GM18909 (cell line): Measurements from ENCODE around the gene C6orf58.

Source experiments
- ATAC-seq: cut with Tn5 transposase; IDR thresholded peaks from one replicate; pipeline ENCODE4 v1.9.1; 2021; ENCODE audit warnings: mild to moderate bottlenecking; ENCODE audit not compliant: unreplicated experiment, poor library complexity

C6orf58 gene

DNA sequence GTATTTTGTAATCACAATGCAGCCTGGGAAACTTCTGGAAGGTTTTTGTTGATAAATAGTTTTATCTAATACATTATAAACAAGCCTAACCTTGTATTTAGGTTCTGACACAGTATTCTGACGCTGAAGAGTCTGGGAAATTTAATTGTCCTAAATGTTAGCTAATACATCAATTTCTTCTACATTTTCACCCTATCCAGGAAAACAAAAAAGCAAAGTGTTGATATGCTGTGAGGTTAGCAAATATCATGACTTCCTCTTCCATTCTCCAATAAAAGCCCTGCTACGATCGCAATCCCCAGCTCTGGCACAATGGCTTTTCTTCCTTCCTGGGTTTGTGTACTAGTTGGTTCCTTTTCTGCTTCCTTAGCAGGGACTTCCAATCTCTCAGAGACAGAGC is at the start of gene C6orf58:
Gene C6orf58, plus strand, starts transcription at position 301 of the 400 bp plus-strand sequence. Its CDS starts 12 bp downstream, at position 313.
- ATAC-seq, result no peak

DNA sequence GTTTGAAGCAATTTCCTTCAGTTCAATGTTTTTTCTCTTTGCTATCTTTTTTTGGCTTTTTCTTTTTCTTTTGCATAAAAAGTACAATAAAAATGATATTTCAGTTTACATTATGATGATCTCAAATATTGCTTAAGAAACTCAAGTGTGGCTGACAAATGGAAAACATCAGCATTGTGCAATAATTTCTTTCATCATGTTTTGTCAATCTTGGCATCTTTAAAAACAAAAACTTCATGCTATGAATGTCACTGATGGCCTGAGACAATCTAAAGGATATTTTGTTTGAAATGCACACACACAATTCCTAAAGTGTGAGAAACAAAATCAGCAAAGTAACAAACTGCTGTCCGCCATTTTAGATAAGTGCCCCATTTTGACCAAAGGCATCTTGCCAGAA is 44.0 kb upstream of the C6orf58 start:
- no peak for ATAC-seq

DNA sequence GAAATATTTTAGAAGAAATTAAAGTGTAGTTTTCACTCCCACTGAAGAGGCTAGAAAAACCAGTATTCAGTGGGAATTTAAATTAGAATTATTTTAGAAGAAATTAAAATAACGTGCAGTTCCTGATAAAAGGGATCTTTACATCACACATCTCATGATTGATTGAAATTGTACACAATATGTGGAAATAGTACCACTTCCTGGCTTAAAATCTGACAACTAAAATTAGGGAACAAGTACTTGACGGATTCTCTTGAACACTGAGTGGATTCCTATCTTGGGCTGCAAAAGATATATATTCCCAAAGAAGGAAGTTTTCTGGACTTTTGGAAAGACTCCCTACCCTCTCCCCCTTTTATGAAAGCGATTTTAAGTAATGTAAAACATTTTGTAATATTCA is 43.2 kb upstream of the C6orf58 start:
- no peak for ATAC-seq

DNA sequence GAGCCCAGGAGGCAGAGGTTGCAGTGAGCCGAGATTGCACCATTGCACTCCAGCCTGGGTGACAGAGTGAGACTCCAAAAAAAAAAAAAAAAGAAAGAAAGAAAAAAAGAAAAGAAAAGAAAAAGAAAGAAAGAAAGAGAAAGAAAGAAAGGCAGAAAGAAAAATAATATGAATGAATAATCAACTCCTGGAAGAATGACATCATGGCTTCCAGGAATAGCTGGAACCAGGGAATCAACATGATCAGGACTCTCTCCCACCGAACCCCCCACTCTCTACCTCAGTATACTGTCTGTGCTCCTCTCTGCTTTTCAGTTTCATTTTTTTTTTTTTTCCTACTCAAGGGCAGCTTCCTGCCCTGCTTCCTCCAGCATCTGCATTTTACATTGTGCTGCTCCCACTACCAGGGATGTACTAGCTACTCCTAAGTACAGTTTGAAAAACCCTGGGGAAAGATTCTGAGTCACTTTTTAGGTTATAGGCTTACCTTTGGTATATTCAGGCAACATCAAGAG is 38.2 kb upstream of the C6orf58 start:
- peak; percentile 11 for ATAC-seq

DNA sequence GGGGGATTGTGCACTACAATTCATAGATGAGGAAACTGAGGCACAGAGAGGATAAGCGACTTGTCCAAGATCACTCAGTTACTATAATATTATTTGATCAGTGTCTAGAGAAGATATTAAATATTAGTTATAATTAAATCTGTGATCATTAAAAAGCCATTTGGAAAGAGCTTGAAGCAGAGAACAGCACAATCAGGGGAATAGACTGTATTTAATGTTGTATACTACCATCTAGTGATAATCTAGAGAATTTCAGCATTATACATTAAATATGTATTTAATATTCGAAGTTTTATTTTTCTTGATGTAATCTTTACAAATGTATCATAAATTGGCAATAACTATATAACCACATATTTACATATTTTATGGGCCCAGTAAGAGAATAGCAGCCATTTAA is 37.7 kb upstream of the C6orf58 start:
- ATAC-seq, result peak; percentile 64

DNA sequence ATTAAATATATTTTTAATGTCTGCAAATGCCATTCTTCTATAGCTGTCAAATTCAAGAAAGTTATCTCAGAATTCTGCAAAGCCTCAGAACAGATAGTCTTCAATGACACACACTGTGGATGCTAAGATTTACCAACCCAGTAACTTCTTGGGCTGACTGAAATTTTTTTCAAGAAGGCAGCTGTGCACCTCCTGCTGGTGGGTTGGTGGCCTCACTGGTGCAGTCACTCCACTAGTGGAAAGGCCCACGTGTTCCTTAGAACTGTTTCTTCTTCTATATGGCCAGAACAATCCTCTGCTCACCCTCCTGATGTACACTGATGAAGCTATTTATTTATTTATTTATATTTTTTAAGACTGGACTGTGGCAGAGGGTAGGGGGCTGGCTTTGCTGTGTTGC is 29.8 kb upstream of the C6orf58 start:
- no peak for ATAC-seq

DNA sequence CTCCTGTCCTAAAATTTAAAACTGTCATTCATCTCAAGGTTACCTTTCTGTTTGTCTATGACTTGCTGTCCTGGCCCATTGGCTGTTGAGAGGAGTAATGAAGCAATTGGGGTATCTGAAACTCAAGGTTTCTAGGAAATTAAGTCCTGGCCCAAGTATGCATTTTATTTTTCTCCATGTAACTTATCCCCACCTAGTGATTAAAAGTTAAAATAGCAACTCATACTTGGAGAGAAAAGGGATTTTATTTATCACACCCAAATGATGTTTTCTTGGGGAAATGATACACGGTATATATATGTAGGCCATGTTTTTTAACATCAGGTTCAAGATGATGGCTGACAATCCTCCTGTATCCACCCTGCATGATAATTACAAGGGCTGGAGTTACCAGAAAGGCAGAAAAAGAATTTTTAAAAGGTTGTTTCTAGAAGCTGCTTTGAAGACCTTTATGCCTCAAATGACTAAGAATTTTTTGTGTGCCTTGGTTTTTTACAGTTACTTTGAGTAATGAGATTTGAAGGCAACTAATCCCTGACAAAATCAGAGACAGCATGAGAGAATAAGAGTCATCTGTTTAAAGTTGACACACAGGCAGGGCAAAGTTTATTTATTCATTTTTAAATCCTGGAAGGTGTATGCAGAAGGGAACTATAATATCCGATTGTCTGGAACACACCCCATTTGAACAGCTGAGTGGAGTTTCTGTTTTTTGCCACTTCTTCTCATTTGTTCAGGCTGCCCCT is 28.9 kb upstream of the C6orf58 start:
- no peak for ATAC-seq

DNA sequence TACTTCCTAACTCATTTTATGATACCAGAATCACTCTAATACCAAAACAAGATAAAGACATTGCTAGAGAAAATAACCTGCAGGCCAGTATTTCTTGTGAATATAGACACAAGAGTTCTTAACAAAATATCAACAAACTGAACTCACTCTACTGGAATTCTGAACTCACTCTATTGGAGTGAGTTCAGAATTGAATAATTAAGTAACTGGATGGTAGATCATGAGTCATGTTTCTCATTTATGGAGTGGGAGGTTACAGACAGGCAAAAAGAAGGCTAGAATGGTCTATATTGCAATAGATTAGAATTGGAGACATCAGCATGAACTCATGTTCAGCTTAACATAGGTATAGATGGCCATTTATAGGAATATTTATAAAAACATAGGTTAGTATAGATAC is 26.6 kb upstream of the C6orf58 start:
- ATAC-seq, result no peak

DNA sequence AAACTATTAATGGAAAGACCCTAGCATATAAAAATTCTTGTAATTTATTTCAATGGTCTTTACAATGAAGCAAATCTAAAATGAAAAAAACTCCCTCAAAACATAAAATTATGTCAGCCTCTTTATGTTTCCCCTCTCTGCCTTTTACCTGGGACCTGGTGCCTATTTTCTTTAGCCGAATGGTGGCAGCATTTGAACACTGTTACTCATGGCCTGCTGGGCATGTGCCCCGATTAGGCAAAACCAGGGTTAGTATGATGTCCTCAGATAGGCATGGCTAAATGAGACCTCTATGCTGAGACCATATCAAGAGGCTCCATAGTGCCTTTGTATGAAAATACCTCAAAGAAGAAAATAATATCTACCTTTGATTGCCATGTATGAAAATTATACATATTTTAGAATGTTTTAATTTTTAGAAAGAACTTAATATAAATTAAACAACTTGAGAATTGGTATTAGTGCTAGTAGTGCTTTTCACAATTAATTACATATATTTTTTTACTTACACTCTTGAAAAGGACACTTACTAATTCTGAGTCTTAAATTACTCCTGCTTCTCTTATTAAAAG is 22.5 kb upstream of the C6orf58 start:
- peak; percentile 76 for ATAC-seq

DNA sequence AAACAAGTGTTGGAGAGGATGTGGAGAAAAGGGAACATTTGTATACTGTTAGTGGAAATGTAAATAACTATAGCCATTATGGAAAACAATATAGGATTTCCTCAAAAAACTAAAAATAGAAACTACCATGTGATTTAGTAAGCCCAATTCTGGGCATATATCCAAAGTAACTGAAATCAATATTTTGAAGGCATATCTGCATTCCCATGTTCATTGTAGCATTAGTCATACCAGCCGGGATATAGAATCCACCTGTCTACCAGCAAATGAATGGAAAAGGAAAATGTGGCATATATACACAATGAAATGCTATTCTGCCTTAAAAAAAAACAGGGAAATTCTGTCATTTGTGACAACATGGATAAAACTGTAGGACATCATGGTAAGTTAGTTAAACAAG is 15.3 kb upstream of the C6orf58 start:
- no peak for ATAC-seq

DNA sequence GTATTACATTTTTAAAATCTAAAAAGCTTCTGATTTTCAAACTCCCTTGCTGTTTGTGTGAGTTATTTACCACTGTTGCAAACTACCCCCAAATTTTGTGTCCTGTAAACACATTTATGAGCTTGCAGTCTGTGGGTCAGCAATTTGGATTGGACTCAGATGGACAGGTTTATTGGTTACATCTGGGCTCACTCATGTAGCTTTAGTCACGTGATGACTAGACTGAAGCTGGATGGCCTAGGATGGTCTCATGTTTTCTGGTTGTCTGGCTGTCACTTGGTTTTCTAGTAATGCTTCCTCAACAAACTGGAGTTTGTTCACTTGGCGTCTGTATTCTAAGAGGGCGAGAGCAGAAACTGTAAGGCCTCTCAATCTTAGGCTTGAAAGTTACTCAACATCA is 12.2 kb upstream of the C6orf58 start:
- no peak for ATAC-seq

DNA sequence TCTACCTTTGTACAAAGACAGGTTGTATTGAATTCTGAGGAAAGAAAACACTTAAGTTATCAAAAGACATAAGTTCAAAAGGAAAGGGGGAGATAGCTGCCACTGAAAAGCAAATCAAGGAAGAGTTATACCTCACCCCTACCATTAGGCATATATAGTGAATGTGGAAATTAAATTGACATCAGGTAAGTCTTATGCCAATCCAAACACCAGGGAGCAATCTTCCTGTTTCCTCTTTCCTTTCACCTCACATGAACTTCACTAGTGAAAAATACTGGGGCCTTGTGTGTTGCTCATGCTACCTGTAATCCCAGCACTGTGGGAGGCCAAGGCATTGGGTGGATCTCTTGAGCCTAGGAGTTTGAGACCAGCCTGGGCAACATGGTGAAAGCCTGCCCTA is 10.9 kb upstream of the C6orf58 start:
- ATAC-seq, result no peak

DNA sequence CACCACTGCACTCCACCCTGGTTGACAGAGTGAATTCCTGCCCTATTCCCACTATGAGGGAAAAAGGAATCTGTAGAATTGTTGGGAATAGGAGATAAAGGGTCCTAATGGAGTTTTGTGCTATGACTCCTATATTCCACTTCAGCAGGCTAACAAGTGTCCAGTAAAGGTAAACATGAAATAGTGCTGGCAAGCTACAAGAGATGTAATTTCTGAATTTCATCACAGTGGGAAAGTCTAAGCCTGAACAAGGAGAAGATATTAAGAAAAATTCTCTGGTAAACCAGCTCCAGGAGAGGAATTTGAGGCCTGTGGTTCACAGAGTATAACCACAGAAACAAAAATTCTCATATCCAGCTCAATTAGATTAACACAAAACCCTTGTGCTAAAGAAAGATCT is 10.3 kb upstream of the C6orf58 start:
- ATAC-seq, result no peak

DNA sequence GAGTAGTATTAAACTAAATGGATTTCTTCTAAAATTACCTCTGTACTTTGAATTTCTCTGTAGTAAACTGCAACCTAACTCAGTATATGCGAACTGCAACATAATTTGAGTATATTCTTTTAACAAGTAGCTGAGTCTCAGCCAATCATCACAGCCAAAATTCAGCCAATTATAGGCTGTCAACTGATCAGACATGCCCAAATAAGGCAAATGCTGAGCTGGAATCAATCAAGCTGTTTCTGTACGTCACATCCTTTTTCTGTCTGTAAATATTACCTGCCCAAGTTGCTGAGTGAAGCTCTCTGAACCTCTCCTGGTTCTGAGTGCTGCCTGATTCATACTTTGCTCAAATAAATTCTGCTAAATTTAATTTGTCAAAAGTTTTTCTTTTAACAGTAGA is 9.5 kb upstream of the C6orf58 start:
- ATAC-seq, result no peak

DNA sequence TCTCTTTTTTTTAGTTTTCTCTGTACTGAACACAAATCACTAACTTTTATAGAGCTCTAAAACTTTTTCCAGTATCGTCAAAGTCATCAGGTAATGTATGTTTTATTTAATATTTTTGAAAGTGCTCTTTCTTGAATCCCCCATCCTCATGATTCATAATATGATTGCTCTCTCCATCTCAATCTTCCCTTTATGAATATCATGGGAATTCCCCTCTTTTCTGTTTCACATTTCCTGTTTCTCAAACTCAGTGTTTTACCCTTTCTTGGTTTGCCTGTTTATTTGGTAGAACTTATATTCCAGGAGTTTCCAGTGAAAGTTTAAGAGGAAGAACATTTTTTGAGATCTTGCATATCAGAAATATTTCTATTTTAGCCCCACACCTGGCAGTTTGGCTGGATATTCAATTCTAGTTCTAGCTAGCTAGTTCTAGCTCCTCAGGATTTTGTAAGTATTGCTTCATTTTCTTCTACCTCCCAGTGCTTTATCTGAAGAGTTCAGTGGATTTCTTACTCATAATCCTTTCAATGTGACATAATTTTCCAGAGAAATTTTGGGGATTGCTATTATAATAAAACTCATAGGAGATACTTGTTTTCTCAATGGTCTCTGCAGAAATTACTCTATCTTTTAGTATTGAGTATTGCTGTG is 6.1 kb upstream of the C6orf58 start:
- peak; percentile 92 for ATAC-seq

DNA sequence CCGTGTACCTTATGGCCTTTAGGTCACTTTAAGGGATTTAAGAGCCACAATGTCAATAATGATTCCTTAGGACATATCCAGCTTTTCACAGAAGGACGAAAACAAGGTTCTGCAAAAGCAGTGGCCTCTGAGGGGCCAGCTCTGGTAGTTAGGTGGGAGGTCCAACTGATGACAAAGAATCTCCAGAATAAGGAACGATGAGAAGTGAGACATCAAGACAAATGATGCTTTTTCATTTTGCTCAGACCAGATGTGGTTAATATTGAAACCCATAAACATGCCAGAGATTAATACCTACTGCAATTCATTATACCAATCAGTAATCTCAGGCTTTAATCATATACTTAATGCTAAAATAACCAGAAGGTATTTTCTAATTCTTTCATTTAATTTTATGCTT is 1.9 kb downstream of the C6orf58 start:
- ATAC-seq, result no peak

DNA sequence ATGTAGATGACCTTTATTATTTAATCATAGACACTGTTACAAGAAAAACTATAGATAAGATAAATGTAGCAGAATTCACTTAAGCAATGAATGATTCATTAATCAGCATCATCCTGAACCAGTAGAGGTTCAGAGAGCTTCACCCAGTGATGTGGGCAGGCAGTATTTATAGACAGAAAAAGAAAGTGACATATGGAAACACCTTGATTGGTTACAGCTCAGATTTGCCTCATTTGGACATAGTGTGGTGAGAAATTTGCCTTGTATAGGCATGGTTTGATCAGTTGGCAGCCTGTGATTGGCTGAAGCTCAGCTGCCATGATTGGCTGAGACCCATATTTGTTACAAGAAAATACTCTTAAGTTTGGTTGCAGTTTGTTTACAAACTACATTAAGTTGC is 4.6 kb downstream of the C6orf58 start:
- peak; percentile 39 for ATAC-seq

DNA sequence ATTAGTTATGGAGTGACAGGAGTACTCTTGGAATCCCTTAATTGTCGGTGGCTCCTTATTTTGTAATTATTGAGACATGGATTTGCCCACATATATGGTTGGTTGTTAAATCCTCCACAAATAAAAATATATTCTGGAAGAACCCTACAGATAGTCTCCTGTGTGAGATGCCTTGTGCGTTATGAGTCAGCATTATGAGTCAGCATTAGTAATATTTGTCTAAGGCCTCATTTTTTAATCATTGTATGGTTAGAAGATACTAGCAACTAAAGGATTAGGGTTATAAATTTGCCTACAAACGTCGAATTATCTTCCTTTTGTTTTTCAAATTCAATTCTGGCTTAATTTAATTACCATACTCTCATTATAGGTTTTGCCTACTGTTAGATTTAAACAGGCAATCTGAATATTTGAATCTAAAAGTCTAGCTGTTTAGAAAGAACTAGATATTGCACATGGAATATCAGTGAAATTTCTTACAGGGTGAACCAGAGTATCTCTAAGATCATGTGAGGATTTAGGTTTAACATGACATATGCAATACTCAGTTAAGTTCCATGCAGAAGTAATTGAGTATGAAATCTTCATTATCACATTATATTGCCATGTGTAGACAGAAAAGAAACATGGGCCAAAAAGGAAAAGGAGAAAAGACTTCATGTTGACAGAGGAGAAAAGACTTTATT is 5.9 kb downstream of the C6orf58 start:
- no peak for ATAC-seq

DNA sequence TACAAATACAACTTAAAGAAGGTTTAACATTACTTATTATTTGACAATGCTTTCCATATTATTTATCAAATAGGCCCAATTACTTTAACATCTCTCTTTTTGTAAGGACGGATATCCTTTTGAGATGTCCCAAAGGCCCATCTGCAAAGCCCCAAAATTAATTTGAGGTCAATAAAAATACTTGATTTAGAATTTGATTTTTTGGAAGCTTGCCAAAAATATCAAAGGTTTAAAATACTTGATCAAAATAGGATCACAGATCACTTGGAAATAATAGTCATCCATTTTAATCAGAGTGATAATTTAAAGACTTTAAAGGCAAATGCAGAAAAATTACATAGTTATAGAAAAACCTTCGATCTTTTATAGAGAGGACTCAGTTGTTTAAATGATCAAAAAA is 8.1 kb downstream of the C6orf58 start:
- ATAC-seq, result no peak

DNA sequence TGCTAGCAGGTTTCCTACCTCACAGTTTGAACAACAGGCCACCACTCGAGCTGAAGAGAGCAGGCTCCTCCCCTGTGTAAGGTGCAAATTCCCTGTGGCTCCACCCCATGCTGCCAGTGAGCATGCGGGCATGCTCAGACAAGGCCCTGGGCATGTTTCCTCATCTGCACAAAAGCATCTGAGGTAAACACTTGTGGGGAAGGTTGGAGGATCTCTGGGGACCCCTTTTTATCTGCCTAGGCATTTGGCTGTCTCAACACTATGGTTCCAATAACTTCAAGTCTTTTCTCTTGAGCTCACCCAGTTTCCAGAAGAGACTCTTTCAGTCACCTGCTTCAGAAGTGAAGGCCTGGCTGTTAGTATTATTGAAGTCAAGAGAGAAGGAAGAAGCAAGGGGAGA is 9.4 kb downstream of the C6orf58 start:
- no peak for ATAC-seq

DNA sequence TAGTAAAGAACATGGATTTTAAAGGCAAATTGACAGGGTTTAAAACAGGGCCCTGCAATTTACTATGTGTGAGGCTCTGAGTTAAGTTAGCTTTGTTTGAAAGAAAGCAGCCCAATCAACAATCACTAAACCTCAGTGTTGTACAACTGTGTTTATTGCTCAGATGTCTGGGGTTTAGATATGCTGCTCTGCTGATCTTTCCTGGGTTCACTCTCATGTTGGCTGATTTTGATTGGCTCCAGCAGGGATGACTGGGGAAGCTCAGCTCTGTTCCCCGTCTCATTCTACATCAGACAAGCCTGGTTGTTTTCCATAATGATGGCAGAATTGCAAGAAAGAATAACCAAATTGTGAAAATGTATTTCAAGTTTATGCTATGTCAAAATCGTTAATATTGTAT is 10.9 kb downstream of the C6orf58 start:
- ATAC-seq, result no peak
